T-helper 17 cell (primary cell): Measurements from ENCODE around the gene EREG. TPM values are rescaled to one million over a fixed set of nuclear protein-coding genes. Genes with fewer than 3 reads are reported as not detected.
"Not testable (repeated sequence)": the region's sequence is repeated elsewhere in the genome, so short reads cannot be mapped to it uniquely, and the experiment has no call there.

ENCODE experiments used
- ATAC-seq: fragments of 150-1000 bp; cut with Tn5 transposase; 2 replicates; pipeline ENCODE4 v1.10.0; 2021; ENCODE audit warnings: mild to moderate bottlenecking, moderate library complexity
- DNase-seq, 3 donors: peaks; one replicate each; pipeline versions ENCODE4 v3.0.0 to v3.0.0-alpha.2; 2020 to 2021
- H3K9me3 ChIP-seq: one replicate; pipeline ENCODE4 v1.7.0; 2013; ENCODE audit warnings: low read length, mild to moderate bottlenecking; ENCODE audit not compliant: control insufficient read depth, poor library complexity, severe bottlenecking
- H3K27ac Mint-ChIP-seq: one replicate; pipeline ENCODE4 v1.8.0; 2022; ENCODE audit warnings: mild to moderate bottlenecking, moderate library complexity, mixed read lengths
- H3K27me3 Mint-ChIP-seq: one replicate; pipeline ENCODE4 v1.8.0; 2022; ENCODE audit warnings: mixed read lengths
- H3K36me3 Mint-ChIP-seq: one replicate; pipeline ENCODE4 v1.8.0; 2022; ENCODE audit warnings: low read depth, mixed read lengths
- H3K4me1 Mint-ChIP-seq: one replicate; pipeline ENCODE4 v1.8.0; 2022; ENCODE audit warnings: mild to moderate bottlenecking, mixed read lengths
- H3K4me3 Mint-ChIP-seq: one replicate; pipeline ENCODE4 v1.8.0; 2022; ENCODE audit warnings: mild to moderate bottlenecking, moderate library complexity, mixed read lengths
- total RNA-seq, 4 donors: library from RNA in 2 of 4; stranded (reverse) in 2 of 4; gene quantifications; one replicate each; pipeline ENCODE4 v1.2.3 and lab custom pipeline; 2022 to 2026

EREG gene
- total RNA-seq, 2 donors from 2014 or later: 1.1 to 6.2 TPM

DNA sequence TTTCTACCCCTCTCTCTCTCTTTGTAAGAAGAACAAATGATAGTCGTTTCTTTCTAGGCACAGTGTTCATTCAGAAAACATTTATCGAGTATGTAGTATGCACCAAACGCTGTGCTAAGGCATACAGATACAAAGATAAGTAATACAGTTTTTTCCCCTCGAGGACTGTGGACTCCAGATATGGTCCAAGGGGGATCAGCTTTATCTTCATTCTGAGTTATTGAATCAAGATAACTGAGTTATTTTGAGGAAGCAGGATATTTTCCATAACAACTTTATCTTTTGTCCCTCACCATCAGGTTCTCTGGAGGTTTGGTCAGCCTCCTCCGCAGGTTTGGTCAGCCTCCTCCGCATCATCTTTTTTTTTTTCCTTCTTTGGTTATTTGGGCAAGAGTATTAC, 15.0 kb downstream of the EREG start:
- Mint-ChIP-seq H3K27me3 (peaks cover 12% of the 10 kb centered on the region), H3K36me3 (no peaks in the 10 kb centered on the region), H3K27ac (no peak overlapping the region), H3K4me1 (no peaks in the 10 kb centered on the region), H3K4me3 (no peak overlapping the region)
- DNase-seq (no peak), ATAC-seq (no peak)
- H3K9me3 ChIP-seq: no peaks in the 10 kb centered on the region

DNA sequence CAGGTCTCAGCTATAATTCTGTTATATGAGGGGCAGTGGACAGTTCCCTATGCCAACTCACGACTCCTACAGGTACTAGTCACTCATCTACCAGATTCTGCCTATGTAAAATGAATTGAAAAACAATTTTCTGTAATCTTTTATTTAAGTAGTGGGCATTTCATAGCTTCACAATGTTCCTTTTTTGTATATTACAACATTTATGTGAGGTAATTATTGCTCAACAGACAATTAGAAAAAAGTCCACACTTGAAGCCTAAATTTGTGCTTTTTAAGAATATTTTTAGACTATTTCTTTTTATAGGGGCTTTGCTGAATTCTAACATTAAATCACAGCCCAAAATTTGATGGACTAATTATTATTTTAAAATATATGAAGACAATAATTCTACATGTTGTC, 20.4 kb downstream of the EREG start:
- ATAC-seq (no peak), DNase-seq (no peak)
- no peaks in the 10 kb centered on the region for H3K9me3 ChIP-seq
- Mint-ChIP-seq H3K36me3 (peaks cover 2% of the 10 kb centered on the region), H3K27ac (no peak overlapping the region), H3K4me1 (no peaks in the 10 kb centered on the region), H3K27me3 (peaks cover 20% of the 10 kb centered on the region), H3K4me3 (no peak overlapping the region)

GRCh38 chr4:74386159-74386558, 21.2 kb downstream of the EREG start:
- H3K4me3 Mint-ChIP-seq: no peak overlapping the region
- H3K36me3 Mint-ChIP-seq: peaks cover 2% of the 10 kb centered on the region
- no peaks in the 10 kb centered on the region for H3K9me3 ChIP-seq
- no peaks in the 10 kb centered on the region for H3K4me1 Mint-ChIP-seq
- DNase-seq (no peak), ATAC-seq (no peak)
- H3K27ac Mint-ChIP-seq: no peak overlapping the region
- peaks cover 21% of the 10 kb centered on the region for H3K27me3 Mint-ChIP-seq

DNA sequence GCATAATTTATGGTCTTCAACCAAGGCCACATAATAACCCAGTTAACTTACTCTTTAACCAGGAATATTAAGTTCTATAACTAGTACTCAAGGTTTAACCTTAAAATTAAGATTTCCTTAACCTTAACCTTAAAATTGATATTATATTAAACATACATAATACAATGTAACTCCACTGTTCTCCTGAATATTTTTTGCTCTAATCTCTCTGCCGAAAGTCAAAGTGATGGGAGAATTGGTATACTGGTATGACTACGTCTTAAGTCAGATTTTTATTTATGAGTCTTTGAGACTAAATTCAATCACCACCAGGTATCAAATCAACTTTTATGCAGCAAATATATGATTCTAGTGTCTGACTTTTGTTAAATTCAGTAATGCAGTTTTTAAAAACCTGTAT, 22.8 kb downstream of the EREG start:
- H3K9me3 ChIP-seq: no peaks in the 10 kb centered on the region
- H3K4me1 Mint-ChIP-seq: no peaks in the 10 kb centered on the region
- no peak overlapping the region for H3K4me3 Mint-ChIP-seq
- H3K27me3 Mint-ChIP-seq: peaks cover 19% of the 10 kb centered on the region
- ATAC-seq: no peak
- H3K36me3 Mint-ChIP-seq: peaks cover 2% of the 10 kb centered on the region
- H3K27ac Mint-ChIP-seq: no peak overlapping the region
- DNase-seq: no peak

DNA sequence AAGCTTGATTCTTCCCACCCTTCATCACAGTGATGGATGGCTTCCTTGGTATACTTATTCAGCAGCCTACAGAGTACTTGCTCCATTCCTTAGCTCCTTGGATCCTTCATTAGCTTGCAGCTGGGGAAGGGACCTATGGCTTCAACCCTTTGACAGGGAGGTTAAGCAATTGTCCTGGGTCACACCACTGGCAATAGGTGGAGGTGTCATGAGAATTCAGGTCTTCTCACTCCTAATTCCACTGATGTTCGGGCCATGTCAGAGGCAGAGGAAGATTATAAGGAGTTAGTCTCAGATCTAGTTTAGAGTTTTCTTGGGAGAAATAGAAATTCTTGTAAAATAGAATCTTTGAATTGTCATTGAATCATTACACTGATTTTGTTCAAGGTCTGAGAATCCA, 24.5 kb downstream of the EREG start:
- peaks cover 2% of the 10 kb centered on the region for H3K36me3 Mint-ChIP-seq

GRCh38 chr4:74390677-74391076, 25.7 kb downstream of the EREG start:
- Mint-ChIP-seq H3K4me3 (no peak overlapping the region), H3K36me3 (peaks cover 2% of the 10 kb centered on the region), H3K27ac (no peak overlapping the region), H3K4me1 (no peaks in the 10 kb centered on the region), H3K27me3 (peaks cover 19% of the 10 kb centered on the region)
- H3K9me3 ChIP-seq: no peaks in the 10 kb centered on the region
- ATAC-seq (no peak), DNase-seq (no peak)

More for the DNA sequence above, 24.5 kb downstream of the EREG start:
- no peaks in the 10 kb centered on the region for H3K9me3 ChIP-seq
- Mint-ChIP-seq H3K4me3 (no peak overlapping the region), H3K27ac (no peak overlapping the region), H3K4me1 (no peaks in the 10 kb centered on the region), H3K27me3 (peaks cover 19% of the 10 kb centered on the region)
- ATAC-seq (no peak), DNase-seq (no peak)

GRCh38 chr4:74391346-74391745, 26.4 kb downstream of the EREG start:
- Mint-ChIP-seq H3K4me3 (no peak overlapping the region), H3K4me1 (no peaks in the 10 kb centered on the region), H3K36me3 (peaks cover 2% of the 10 kb centered on the region), H3K27ac (no peak overlapping the region), H3K27me3 (peaks cover 19% of the 10 kb centered on the region)
- no peaks in the 10 kb centered on the region for H3K9me3 ChIP-seq
- ATAC-seq: no peak
- DNase-seq: no peak

- no peak for DNase-seq
- Mint-ChIP-seq H3K27ac (no peak overlapping the region), H3K27me3 (peaks cover 19% of the 10 kb centered on the region), H3K36me3 (peaks cover 2% of the 10 kb centered on the region), H3K4me3 (no peak overlapping the region), H3K4me1 (no peaks in the 10 kb centered on the region)
- no peaks in the 10 kb centered on the region for H3K9me3 ChIP-seq
- no peak for ATAC-seq
Measured at GRCh38 chr4:74391890-74392475, 27.0 kb downstream of the EREG start.

DNA sequence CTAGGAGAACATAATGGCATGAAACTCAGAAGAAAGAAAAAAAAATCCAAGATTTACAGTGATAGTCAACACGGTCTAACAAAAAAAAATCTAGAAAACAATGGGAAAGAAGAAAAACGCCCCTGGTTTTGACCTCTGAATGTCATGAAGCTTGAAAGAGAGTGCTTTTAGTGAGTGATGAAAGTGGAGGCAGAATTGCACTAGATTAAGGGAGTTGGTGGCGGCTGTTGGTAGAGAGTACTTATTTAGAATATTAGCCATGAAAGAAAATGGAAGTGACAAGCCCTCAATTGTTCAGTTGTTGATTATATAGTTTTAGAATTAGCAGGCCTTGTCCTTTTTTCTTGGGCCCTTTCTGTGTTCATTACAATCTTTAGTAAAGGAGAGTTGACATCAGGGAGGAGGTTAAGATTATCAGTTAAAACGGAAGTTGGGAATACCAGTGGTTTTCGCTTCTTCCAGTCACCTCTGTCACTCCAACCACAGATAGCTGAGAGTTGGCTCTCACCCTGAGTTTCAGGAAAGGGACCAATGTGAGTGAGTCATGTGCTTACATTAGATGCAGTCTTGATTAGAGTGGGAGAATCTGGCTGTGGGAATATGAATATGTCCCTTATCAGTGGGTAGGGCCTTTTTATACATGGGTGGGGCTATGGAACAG, 29.7 kb downstream of the EREG start:
- H3K4me1 Mint-ChIP-seq: peaks cover 8% of the 10 kb centered on the region
- ATAC-seq: no peak
- H3K27ac Mint-ChIP-seq: no peak overlapping the region
- no peaks in the 10 kb centered on the region for H3K9me3 ChIP-seq
- peaks cover 4% of the 10 kb centered on the region for H3K36me3 Mint-ChIP-seq
- DNase-seq: no peak
- no peak overlapping the region for H3K4me3 Mint-ChIP-seq
- peaks cover 13% of the 10 kb centered on the region for H3K27me3 Mint-ChIP-seq

DNA sequence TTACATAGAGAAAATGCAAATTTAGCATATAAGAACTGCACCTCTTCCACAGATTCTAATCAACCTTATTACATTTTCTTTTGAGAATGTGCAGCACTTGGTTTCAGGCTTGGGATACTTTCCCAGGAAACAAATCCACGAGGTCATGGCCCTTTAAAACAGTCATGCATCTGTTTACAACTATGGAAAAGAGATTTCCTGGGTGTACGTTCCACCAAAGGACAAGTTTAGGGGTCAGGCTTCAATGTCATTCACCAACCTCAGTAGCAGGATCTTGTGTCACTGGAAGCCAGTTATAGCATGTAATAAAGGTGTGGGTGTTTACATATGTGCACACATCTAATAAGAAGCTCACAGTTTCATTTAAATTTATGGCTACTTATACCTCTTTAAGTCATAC, 30.7 kb downstream of the EREG start:
- H3K4me1 Mint-ChIP-seq: peaks cover 8% of the 10 kb centered on the region
- DNase-seq (no peak), ATAC-seq (no peak)
- no peaks in the 10 kb centered on the region for H3K9me3 ChIP-seq
- no peak overlapping the region for H3K27ac Mint-ChIP-seq
- peaks cover 2% of the 10 kb centered on the region for H3K36me3 Mint-ChIP-seq
- no peak overlapping the region for H3K4me3 Mint-ChIP-seq
- peaks cover 6% of the 10 kb centered on the region for H3K27me3 Mint-ChIP-seq

- peak overlapping the region; percentile 95 for H3K27ac Mint-ChIP-seq
- H3K9me3 ChIP-seq: no peaks in the 10 kb centered on the region
- H3K27me3 Mint-ChIP-seq: no peaks in the 10 kb centered on the region
- ATAC-seq (peak; percentile 76), DNase-seq (no peak)
- peak overlapping the region; percentile 99 for H3K4me3 Mint-ChIP-seq
- peaks cover 2% of the 10 kb centered on the region for H3K36me3 Mint-ChIP-seq
- H3K4me1 Mint-ChIP-seq: peaks cover 8% of the 10 kb centered on the region
Measured at GRCh38 chr4:74397748-74398426, 32.9 kb downstream of the EREG start.

- H3K4me1 Mint-ChIP-seq, ATAC-seq, H3K36me3 Mint-ChIP-seq, H3K27me3 Mint-ChIP-seq, H3K9me3 ChIP-seq, DNase-seq: not testable (repeated sequence)
- Mint-ChIP-seq H3K27ac (peak overlapping the region; percentile 95), H3K4me3 (peak overlapping the region; percentile 99)
Measured at GRCh38 chr4:74398894-74399589, 34.1 kb downstream of the EREG start.

- H3K9me3 ChIP-seq: no peaks in the 10 kb centered on the region
- DNase-seq: no peak
- no peak for ATAC-seq
- peaks cover 4% of the 10 kb centered on the region for H3K36me3 Mint-ChIP-seq
- peaks cover 5% of the 10 kb centered on the region for H3K27me3 Mint-ChIP-seq
- H3K4me1 Mint-ChIP-seq: peaks cover 8% of the 10 kb centered on the region
- no peak overlapping the region for H3K4me3 Mint-ChIP-seq
- H3K27ac Mint-ChIP-seq: no peak overlapping the region
Measured at GRCh38 chr4:74400395-74400794, 35.5 kb downstream of the EREG start.
